HEK293 (cell line): ENCODE data around the gene RPP38.

Experiments
- ATF2 ChIP-seq: fragments of 450-650 bp; formaldehyde crosslinking; IDR thresholded peaks from 2 replicates; pipeline ENCODE4 v1.5.1; 2016; ENCODE audit warnings: missing biosample characterization, missing genetic modification characterization, low read depth
- CTCF ChIP-seq: fragments of 450-650 bp; formaldehyde crosslinking; IDR thresholded peaks from 2 replicates; pipeline ENCODE4 v1.5.1; 2016; ENCODE audit warnings: missing biosample characterization, missing genetic modification characterization
- KLF16 ChIP-seq: fragments of 450-650 bp; formaldehyde crosslinking; IDR thresholded peaks from 2 replicates; pipeline ENCODE4 v1.5.1; 2017; ENCODE audit warnings: missing biosample characterization, missing genetic modification characterization
- MEIS1 ChIP-seq: sonication (generic); formaldehyde crosslinking; IDR thresholded peaks from 2 replicates; pipeline ENCODE4 v1.8.1; 2022; ENCODE audit warnings: missing genetic modification reagents, mild to moderate bottlenecking, borderline replicate concordance
- REST ChIP-seq: fragments of 450-650 bp; formaldehyde crosslinking; IDR thresholded peaks from 2 replicates; pipeline ENCODE4 v1.5.1; 2016; ENCODE audit warnings: missing biosample characterization, missing genetic modification characterization
- ZBTB7A ChIP-seq: fragments of 450-650 bp; formaldehyde crosslinking; IDR thresholded peaks from 2 replicates; pipeline ENCODE4 v1.5.1; 2016; ENCODE audit warnings: low read depth, missing biosample characterization, missing genetic modification characterization
- ZNF23 ChIP-seq: fragments of 450-650 bp; formaldehyde crosslinking; IDR thresholded peaks from 2 replicates; pipeline ENCODE4 v1.5.1; 2016; ENCODE audit warnings: missing biosample characterization, missing genetic modification characterization, borderline replicate concordance
- ZNF24 ChIP-seq: fragments of 450-650 bp; formaldehyde crosslinking; IDR thresholded peaks from 2 replicates; pipeline ENCODE4 v1.5.1; 2016; ENCODE audit warnings: missing biosample characterization, missing genetic modification characterization
- ZNF266 ChIP-seq: fragments of 450-650 bp; formaldehyde crosslinking; IDR thresholded peaks from 2 replicates; pipeline ENCODE4 v1.5.1; 2016; ENCODE audit warnings: missing biosample characterization, missing genetic modification characterization, low read depth
- ZNF274 ChIP-seq, 2 experiments: fragments of 200-500 bp in 1 of 2; fragments of 450-650 bp in 1 of 2; sonication (Bioruptor generic) in 1 of 2; formaldehyde crosslinking in 1 of 2; IDR thresholded peaks; 2 replicates each; pipeline versions ENCODE4 v1.5.1 to v1.6.1; 2014 to 2016; ENCODE audit warnings: borderline replicate concordance in 1 of 2, inconsistent platforms in 1 of 2, low read length in 1 of 2, missing biosample characterization in 1 of 2, missing genetic modification characterization in 1 of 2
- ZNF521 ChIP-seq: fragments of 450-650 bp; formaldehyde crosslinking; IDR thresholded peaks from 2 replicates; pipeline ENCODE4 v1.5.1; 2017; ENCODE audit warnings: missing biosample characterization, mild to moderate bottlenecking, missing genetic modification characterization
- ZNF704 ChIP-seq: fragments of 450-650 bp; formaldehyde crosslinking; IDR thresholded peaks from 2 replicates; pipeline ENCODE4 v1.5.1; 2016; ENCODE audit warnings: missing biosample characterization, missing genetic modification characterization

- no peak for TF ChIP-seq CTCF
- no peak for TF ChIP-seq MEIS1 (CRISPR knock-in tag)
- TF ChIP-seq REST (tag by site-specific recombination) = no peak
- TF ChIP-seq ZNF521 (tag by site-specific recombination) = no peak
- no peak for TF ChIP-seq ZBTB7A (tag by site-specific recombination)
- no peak for TF ChIP-seq ZNF266 (tag by site-specific recombination)
- no peak for TF ChIP-seq ATF2 (tag by site-specific recombination)
- TF ChIP-seq ZNF704 = no peak
- no peak for TF ChIP-seq ZNF23 (tag by site-specific recombination)
- TF ChIP-seq KLF16 (tag by site-specific recombination) = no peak
- no peak for TF ChIP-seq ZNF24 (tag by site-specific recombination)
- TF ChIP-seq ZNF274 (IDR thresholded peaks at IDR 0.05; ENCODE audit: low read length) = no peak
- TF ChIP-seq ZNF274 (tag by site-specific recombination; IDR thresholded peaks at IDR 0.05; ENCODE audit: borderline replicate concordance) = no peak
Measured at GRCh38 chr10:15059914-15060313, 37.2 kb upstream of the RPP38 start.
